Measurements from ENCODE around the gene CCSAP.

CCSAP gene

GRCh38 chr1:229325401-229325800 lies 17.4 kb downstream of the CCSAP start:
- Mint-ChIP-seq H3K27me3 (no peaks in the 10 kb centered on the region), H3K4me3 (peak overlapping the region; percentile 3), H3K9me3 (no peaks in the 10 kb centered on the region), H3K36me3 (ENCODE audit: low read depth) (peaks cover 62% of the 10 kb centered on the region), H3K27ac (peak overlapping the region; percentile 49), H3K4me1 (ENCODE audit: low read depth) (peaks cover 33% of the 10 kb centered on the region)
- DNase-seq, result no peak

- H3K9me3 Mint-ChIP-seq, result no peaks in the 10 kb centered on the region
- peaks cover 68% of the 10 kb centered on the region for H3K36me3 Mint-ChIP-seq (ENCODE audit: low read depth)
- H3K27ac Mint-ChIP-seq, result no peak overlapping the region
- no peaks in the 10 kb centered on the region for H3K27me3 Mint-ChIP-seq
- DNase-seq, result no peak
- peaks cover 33% of the 10 kb centered on the region for H3K4me1 Mint-ChIP-seq (ENCODE audit: low read depth)
- no peak overlapping the region for H3K4me3 Mint-ChIP-seq
Observed at GRCh38 chr1:229323885-229324553, 18.8 kb downstream of the CCSAP start.

GRCh38 chr1:229323201-229323600 lies 19.6 kb downstream of the CCSAP start:
- H3K4me3 Mint-ChIP-seq, result no peak overlapping the region
- H3K27ac Mint-ChIP-seq, result no peak overlapping the region
- no peaks in the 10 kb centered on the region for H3K27me3 Mint-ChIP-seq
- no peak for DNase-seq
- H3K36me3 Mint-ChIP-seq (ENCODE audit: low read depth), result peaks cover 72% of the 10 kb centered on the region
- H3K9me3 Mint-ChIP-seq, result no peaks in the 10 kb centered on the region
- H3K4me1 Mint-ChIP-seq (ENCODE audit: low read depth), result peaks cover 31% of the 10 kb centered on the region

GRCh38 chr1:229319487-229319886 lies 23.4 kb downstream of the CCSAP start:
- peak overlapping the region; percentile 22 for H3K27ac Mint-ChIP-seq
- H3K4me3 Mint-ChIP-seq, result no peak overlapping the region
- H3K4me1 Mint-ChIP-seq (ENCODE audit: low read depth), result peaks cover 4% of the 10 kb centered on the region
- no peak for DNase-seq
- H3K36me3 Mint-ChIP-seq (ENCODE audit: low read depth), result peaks cover 44% of the 10 kb centered on the region
- no peaks in the 10 kb centered on the region for H3K27me3 Mint-ChIP-seq
- no peaks in the 10 kb centered on the region for H3K9me3 Mint-ChIP-seq

GRCh38 chr1:229318056-229318455 lies 24.8 kb downstream of the CCSAP start:
- no peaks in the 10 kb centered on the region for H3K27me3 Mint-ChIP-seq
- no peaks in the 10 kb centered on the region for H3K9me3 Mint-ChIP-seq
- H3K27ac Mint-ChIP-seq, result no peak overlapping the region
- no peaks in the 10 kb centered on the region for H3K4me1 Mint-ChIP-seq (ENCODE audit: low read depth)
- no peak overlapping the region for H3K4me3 Mint-ChIP-seq
- peaks cover 37% of the 10 kb centered on the region for H3K36me3 Mint-ChIP-seq (ENCODE audit: low read depth)
- no peak for DNase-seq

- H3K9me3 Mint-ChIP-seq, result no peaks in the 10 kb centered on the region
- H3K36me3 Mint-ChIP-seq (ENCODE audit: low read depth), result peaks cover 41% of the 10 kb centered on the region
- H3K4me3 Mint-ChIP-seq, result no peak overlapping the region
- no peaks in the 10 kb centered on the region for H3K27me3 Mint-ChIP-seq
- no peaks in the 10 kb centered on the region for H3K4me1 Mint-ChIP-seq (ENCODE audit: low read depth)
- no peak overlapping the region for H3K27ac Mint-ChIP-seq
- DNase-seq, result no peak
Observed at GRCh38 chr1:229316166-229316565, 26.7 kb downstream of the CCSAP start.

GRCh38 chr1:229310833-229311232 lies 32.0 kb downstream of the CCSAP start:
- Mint-ChIP-seq H3K9me3 (no peaks in the 10 kb centered on the region), H3K4me1 (ENCODE audit: low read depth) (no peaks in the 10 kb centered on the region), H3K27ac (no peak overlapping the region), H3K36me3 (ENCODE audit: low read depth) (peaks cover 55% of the 10 kb centered on the region), H3K27me3 (no peaks in the 10 kb centered on the region), H3K4me3 (no peak overlapping the region)
- no peak for DNase-seq

GRCh38 chr1:229309684-229310083 lies 33.2 kb downstream of the CCSAP start:
- Mint-ChIP-seq H3K4me1 (ENCODE audit: low read depth) (peaks cover 5% of the 10 kb centered on the region), H3K36me3 (ENCODE audit: low read depth) (peaks cover 67% of the 10 kb centered on the region), H3K27me3 (no peaks in the 10 kb centered on the region), H3K9me3 (no peaks in the 10 kb centered on the region), H3K27ac (no peak overlapping the region), H3K4me3 (no peak overlapping the region)
- no peak for DNase-seq

GRCh38 chr1:229309074-229309473 lies 33.8 kb downstream of the CCSAP start:
- H3K27ac Mint-ChIP-seq, result no peak overlapping the region
- no peaks in the 10 kb centered on the region for H3K9me3 Mint-ChIP-seq
- peaks cover 5% of the 10 kb centered on the region for H3K4me1 Mint-ChIP-seq (ENCODE audit: low read depth)
- no peaks in the 10 kb centered on the region for H3K27me3 Mint-ChIP-seq
- H3K36me3 Mint-ChIP-seq (ENCODE audit: low read depth), result peaks cover 73% of the 10 kb centered on the region
- no peak overlapping the region for H3K4me3 Mint-ChIP-seq
- no peak for DNase-seq

- peaks cover 12% of the 10 kb centered on the region for H3K4me1 Mint-ChIP-seq (ENCODE audit: low read depth)
- peaks cover 69% of the 10 kb centered on the region for H3K36me3 Mint-ChIP-seq (ENCODE audit: low read depth)
- no peaks in the 10 kb centered on the region for H3K27me3 Mint-ChIP-seq
- H3K4me3 Mint-ChIP-seq, result no peak overlapping the region
- H3K27ac Mint-ChIP-seq, result no peak overlapping the region
- no peaks in the 10 kb centered on the region for H3K9me3 Mint-ChIP-seq
- no peak for DNase-seq
Observed at GRCh38 chr1:229305392-229305791, 37.5 kb downstream of the CCSAP start.

GRCh38 chr1:229303855-229304254 lies 39.0 kb downstream of the CCSAP start:
- Mint-ChIP-seq H3K27me3 (no peaks in the 10 kb centered on the region), H3K4me1 (ENCODE audit: low read depth) (peaks cover 12% of the 10 kb centered on the region), H3K9me3 (no peaks in the 10 kb centered on the region), H3K27ac (no peak overlapping the region), H3K36me3 (ENCODE audit: low read depth) (peaks cover 77% of the 10 kb centered on the region), H3K4me3 (no peak overlapping the region)
- DNase-seq, result no peak

- H3K36me3 Mint-ChIP-seq (ENCODE audit: low read depth), result peaks cover 76% of the 10 kb centered on the region
- no peak overlapping the region for H3K27ac Mint-ChIP-seq
- no peaks in the 10 kb centered on the region for H3K27me3 Mint-ChIP-seq
- H3K9me3 Mint-ChIP-seq, result no peaks in the 10 kb centered on the region
- DNase-seq, result no peak
- no peak overlapping the region for H3K4me3 Mint-ChIP-seq
- H3K4me1 Mint-ChIP-seq (ENCODE audit: low read depth), result peaks cover 12% of the 10 kb centered on the region
Observed at GRCh38 chr1:229302740-229303139, 40.1 kb downstream of the CCSAP start.

- no peaks in the 10 kb centered on the region for H3K9me3 Mint-ChIP-seq
- H3K4me1 Mint-ChIP-seq (ENCODE audit: low read depth), result peaks cover 7% of the 10 kb centered on the region
- H3K27me3 Mint-ChIP-seq, result no peaks in the 10 kb centered on the region
- no peak overlapping the region for H3K27ac Mint-ChIP-seq
- H3K36me3 Mint-ChIP-seq (ENCODE audit: low read depth), result peaks cover 80% of the 10 kb centered on the region
- H3K4me3 Mint-ChIP-seq, result no peak overlapping the region
- no peak for DNase-seq
Observed at GRCh38 chr1:229300099-229300757, 42.6 kb downstream of the CCSAP start.

- H3K27ac Mint-ChIP-seq, result no peak overlapping the region
- no peaks in the 10 kb centered on the region for H3K9me3 Mint-ChIP-seq
- peaks cover 7% of the 10 kb centered on the region for H3K4me1 Mint-ChIP-seq (ENCODE audit: low read depth)
- no peaks in the 10 kb centered on the region for H3K27me3 Mint-ChIP-seq
- peaks cover 71% of the 10 kb centered on the region for H3K36me3 Mint-ChIP-seq (ENCODE audit: low read depth)
- no peak overlapping the region for H3K4me3 Mint-ChIP-seq
- no peak for DNase-seq
Observed at GRCh38 chr1:229298887-229299503, 43.9 kb downstream of the CCSAP start.

- no peak overlapping the region for H3K4me3 Mint-ChIP-seq
- peaks cover 3% of the 10 kb centered on the region for H3K4me1 Mint-ChIP-seq (ENCODE audit: low read depth)
- no peaks in the 10 kb centered on the region for H3K27me3 Mint-ChIP-seq
- H3K9me3 Mint-ChIP-seq, result no peaks in the 10 kb centered on the region
- DNase-seq, result no peak
- no peak overlapping the region for H3K27ac Mint-ChIP-seq
- H3K36me3 Mint-ChIP-seq (ENCODE audit: low read depth), result peaks cover 65% of the 10 kb centered on the region
Observed at GRCh38 chr1:229298420-229298819, 44.4 kb downstream of the CCSAP start.

Measured in activated T-cell treated with anti-CD3 and anti-CD28 coated beads, Interleukin-2, amount 50 U/mL, for 24 hours (primary cell).